IMR-90 (cell line): Measurements from ENCODE around the gene FOXP1. TPM values are rescaled to one million over a fixed set of nuclear protein-coding genes. Genes with fewer than 3 reads are reported as not detected.

Source experiments
- ATAC-seq: fragments of 200-7000 bp; cut with Tn5 transposase; 2 replicates; pipeline ENCODE4 v1.9.1; 2020; ENCODE audit warnings: low read depth, mild to moderate bottlenecking, moderate library complexity
- BruUV-seq: library from RNA; stranded (reverse); fragments of 400-500 nt; replicated peaks from 2 replicates; lab custom pipeline; 2021; lab: Mats Ljungman, UMichigan
- CTCF ChIA-PET: fragments of 300-600 bp; formaldehyde crosslinking; extraction: SDS; loops from one replicate; lab custom pipeline; 2021; ENCODE audit warnings: antibody characterized with exemption; lab: Yijun Ruan, JAX
- POLR2A ChIA-PET: fragments of 300-600 bp; sonication (Branson Sonifier 250); formaldehyde crosslinking; loops from one replicate; lab custom pipeline; 2022; ENCODE audit warnings: antibody characterized with exemption; ENCODE audit not compliant: unreplicated experiment; lab: Charles Lee
- DNase-seq: peaks from one replicate; pipeline ENCODE4 v3.0.0; 2013
- H2AFZ ChIP-seq: replicated peaks from 2 replicates; pipeline ENCODE3; 2013; ENCODE audit warnings: low read length, mild to moderate bottlenecking; ENCODE audit not compliant: poor library complexity
- H2AK5ac ChIP-seq: 2 replicates; pipeline ENCODE4 v1.6.1; 2013; ENCODE audit warnings: low read depth, low read length, inconsistent platforms
- H2AK9ac ChIP-seq: replicated peaks from 2 replicates; pipeline ENCODE3; 2013; ENCODE audit warnings: mild to moderate bottlenecking, low read depth, low read length, moderate library complexity; ENCODE audit not compliant: poor library complexity
- H2BK120ac ChIP-seq: 2 replicates; pipeline ENCODE4 v1.6.1; 2013; ENCODE audit warnings: low read depth, low read length, inconsistent platforms
- H2BK15ac ChIP-seq: 3 replicates; pipeline ENCODE4 v1.6.1; 2013; ENCODE audit warnings: low read depth, low read length, inconsistent platforms
- H2BK20ac ChIP-seq: 2 replicates; pipeline ENCODE4 v1.6.1; 2013; ENCODE audit warnings: low read depth, mild to moderate bottlenecking, inconsistent platforms, low read length, moderate library complexity
- H2BK5ac ChIP-seq: 2 replicates; pipeline ENCODE4 v1.6.1; 2013; ENCODE audit warnings: mild to moderate bottlenecking, low read depth, low read length, inconsistent platforms; ENCODE audit not compliant: poor library complexity, severe bottlenecking
- H3K14ac ChIP-seq: replicated peaks from 2 replicates; pipeline ENCODE4 v1.6.1; 2013; ENCODE audit warnings: low read depth, low read length, inconsistent platforms
- H3K18ac ChIP-seq: 2 replicates; pipeline ENCODE4 v1.6.1; 2013; ENCODE audit warnings: low read depth, low read length, control low read depth
- H3K23ac ChIP-seq: 2 replicates; pipeline ENCODE4 v1.6.1; 2013; ENCODE audit warnings: low read depth, low read length, inconsistent platforms
- H3K27ac ChIP-seq: 2 replicates; pipeline ENCODE4 v1.5.1; 2013; ENCODE audit warnings: mild to moderate bottlenecking, control low read depth, low read length; ENCODE audit not compliant: insufficient read depth
- H3K27me3 ChIP-seq: 2 replicates; pipeline ENCODE4 v1.6.1; 2013; ENCODE audit warnings: low read length; ENCODE audit not compliant: control insufficient read depth, insufficient read depth
- H3K36me3 ChIP-seq: 2 replicates; pipeline ENCODE4 v1.6.1; 2013; ENCODE audit warnings: low read length, mixed read lengths; ENCODE audit not compliant: control insufficient read depth, insufficient read depth
- H3K4ac ChIP-seq: 2 replicates; pipeline ENCODE4 v1.6.1; 2013; ENCODE audit warnings: low read depth, low read length, inconsistent platforms
- H3K4me1 ChIP-seq: 2 replicates; pipeline ENCODE4 v1.6.1; 2013; ENCODE audit warnings: low read length, mixed read lengths; ENCODE audit not compliant: control insufficient read depth, insufficient read depth
- H3K4me2 ChIP-seq: 2 replicates; pipeline ENCODE4 v1.6.1; 2013; ENCODE audit warnings: low read depth, mild to moderate bottlenecking, control low read depth, low read length, moderate library complexity
- H3K4me3 ChIP-seq: 2 replicates; pipeline ENCODE4 v1.5.1; 2013; ENCODE audit warnings: low read depth, mild to moderate bottlenecking, control low read depth, low read length, moderate library complexity; ENCODE audit not compliant: insufficient read depth
- H3K56ac ChIP-seq: 2 replicates; pipeline ENCODE4 v1.6.1; 2013; ENCODE audit warnings: low read length, inconsistent platforms; ENCODE audit not compliant: insufficient read depth; ENCODE audit errors: extremely low read depth
- H3K79me1 ChIP-seq, 2 experiments: 2 replicates each; pipeline ENCODE4 v1.6.1; 2013; ENCODE audit warnings: low read length in 2 of 2, inconsistent platforms in 1 of 2, low read depth in 1 of 2
- H3K9ac ChIP-seq: 2 replicates; pipeline ENCODE4 v1.6.1; 2013; ENCODE audit warnings: low read depth, low read length, control low read depth
- H3K9me1 ChIP-seq: 2 replicates; pipeline ENCODE4 v1.6.1; 2013; ENCODE audit warnings: low read length, inconsistent platforms; ENCODE audit not compliant: insufficient read depth
- H3K9me3 ChIP-seq: 2 replicates; pipeline ENCODE4 v1.6.1; 2013; ENCODE audit warnings: low read length; ENCODE audit not compliant: control insufficient read depth, insufficient read depth
- H4K20me1 ChIP-seq: 2 replicates; pipeline ENCODE4 v1.6.1; 2013; ENCODE audit warnings: low read length, inconsistent platforms; ENCODE audit not compliant: insufficient read depth
- H4K5ac ChIP-seq: 2 replicates; pipeline ENCODE4 v1.6.1; 2013; ENCODE audit warnings: mild to moderate bottlenecking, low read depth, low read length, control low read depth
- H4K8ac ChIP-seq, 2 experiments: 2 replicates each; pipeline ENCODE4 v1.6.1; 2013; ENCODE audit warnings: low read depth in 2 of 2, low read length in 2 of 2, control low read depth in 1 of 2, inconsistent platforms in 1 of 2
- H4K91ac ChIP-seq: 2 replicates; pipeline ENCODE4 v1.6.1; 2013; ENCODE audit warnings: low read depth, low read length, inconsistent platforms; ENCODE audit not compliant: insufficient read depth
- BHLHE40 ChIP-seq: fragments of 150-350 bp; IDR thresholded peaks from 2 replicates; pipeline ENCODE4 v1.6.1; 2016; ENCODE audit warnings: mild to moderate bottlenecking, low read depth, low read length
- CEBPB ChIP-seq: IDR thresholded peaks from 2 replicates; pipeline ENCODE4 v1.6.1; 2012; ENCODE audit warnings: low read depth, low read length, improper control_type of control experiment
- CHD1 ChIP-seq: IDR thresholded peaks from 2 replicates; pipeline ENCODE4 v1.6.1; 2012; ENCODE audit warnings: low read depth, low read length, improper control_type of control experiment
- FOS ChIP-seq: fragments of 150-350 bp; IDR thresholded peaks from 2 replicates; pipeline ENCODE4 v1.6.1; 2016; ENCODE audit warnings: low read depth, low read length
- MXI1 ChIP-seq: IDR thresholded peaks from 2 replicates; pipeline ENCODE4 v1.6.1; 2012; ENCODE audit warnings: low read depth, mild to moderate bottlenecking, low read length, moderate library complexity, borderline replicate concordance
- NFE2L2 ChIP-seq: fragments of 150-350 bp; IDR thresholded peaks from 2 replicates; pipeline ENCODE4 v1.6.1; 2016; ENCODE audit warnings: low read depth, mild to moderate bottlenecking, low read length
- POLR2A ChIP-seq: IDR thresholded peaks from 2 replicates; pipeline ENCODE4 v1.6.1; 2012; ENCODE audit warnings: mild to moderate bottlenecking, low read depth, low read length
- RAD21 ChIP-seq: IDR thresholded peaks from 2 replicates; pipeline ENCODE4 v1.6.1; 2012; ENCODE audit warnings: low read length, improper control_type of control experiment
- RCOR1 ChIP-seq: IDR thresholded peaks from 2 replicates; pipeline ENCODE4 v1.6.1; 2012; ENCODE audit warnings: mild to moderate bottlenecking, low read length, improper control_type of control experiment; ENCODE audit not compliant: insufficient replicate concordance
- RFX5 ChIP-seq: IDR thresholded peaks from 2 replicates; pipeline ENCODE4 v1.8.0; 2012; ENCODE audit warnings: low read depth, mild to moderate bottlenecking, low read length, moderate library complexity
- SMC3 ChIP-seq: fragments of 150-350 bp; IDR thresholded peaks from 2 replicates; pipeline ENCODE4 v1.6.1; 2016; ENCODE audit warnings: low read depth, mild to moderate bottlenecking, antibody characterized with exemption, low read length, moderate library complexity
- WGBS, 2 experiments: methylation state at CpG; one replicate each; pipeline versions ENCODE4 v1.1.5 to v1.1.7; 2013; ENCODE audit warnings: missing lambda C conversion rate in 2 of 2; ENCODE audit not compliant: insufficient read length in 1 of 2; ENCODE audit errors: extremely low coverage in 2 of 2; 5-methylcytosine and 5-hydroxymethylcytosine counted together
- dilution Hi-C: fragments of 300-500 bp; cut with HindIII; formaldehyde crosslinking; loops from one replicate; pipeline ENCODE4 v1.14.3; 2018; ENCODE audit warnings: low sequenced_read_pairs; ENCODE audit not compliant: unreplicated experiment
- in situ Hi-C: fragments of 300-500 bp; cut with MboI; formaldehyde crosslinking; loops from 3 replicates; pipeline ENCODE4 v1.14.3; 2019; ENCODE audit warnings: low sequenced_read_pairs, inconsistent platforms, mixed read lengths
- intact Hi-C: fragments of 100-400 bp; cut with micrococcal nuclease; formaldehyde crosslinking; loops from 2 replicates; pipeline ENCODE4 v1.10.0; 2022
- polyA plus RNA-seq, 3 experiments: library from polyadenylated mRNA; depleted of rRNA; stranded (reverse); fragments of >200 nt; gene quantifications; 2 replicates each; pipeline ENCODE4 v1.2.3, GENCODE V29; 2012; ENCODE audit warnings: low replicate concordance in 1 of 3
- total RNA-seq: library from RNA; depleted of rRNA; stranded (reverse); fragments of >200 nt; gene quantifications from 2 replicates; pipeline ENCODE4 v1.2.3, GENCODE V29; 2012
- TF ChIP-seq, protein P1 (sequence below): conservative IDR thresholded peaks from 2 replicates; pipeline ENCODE4 v1.5.1; 2012; ENCODE audit warnings: mild to moderate bottlenecking, low read depth, low read length, improper control_type of control experiment
- TF ChIP-seq, protein P2 (sequence below): fragments of 150-350 bp; IDR thresholded peaks from 2 replicates; pipeline ENCODE4 v1.6.1; 2017; ENCODE audit warnings: mild to moderate bottlenecking, antibody characterized with exemption, low read length, low read depth

Gene FOXP1
- total and polyA plus RNA-seq, 2 of the 4 experiments (the other 2 are of a cell fraction), result 37.0 to 132 TPM

DNA sequence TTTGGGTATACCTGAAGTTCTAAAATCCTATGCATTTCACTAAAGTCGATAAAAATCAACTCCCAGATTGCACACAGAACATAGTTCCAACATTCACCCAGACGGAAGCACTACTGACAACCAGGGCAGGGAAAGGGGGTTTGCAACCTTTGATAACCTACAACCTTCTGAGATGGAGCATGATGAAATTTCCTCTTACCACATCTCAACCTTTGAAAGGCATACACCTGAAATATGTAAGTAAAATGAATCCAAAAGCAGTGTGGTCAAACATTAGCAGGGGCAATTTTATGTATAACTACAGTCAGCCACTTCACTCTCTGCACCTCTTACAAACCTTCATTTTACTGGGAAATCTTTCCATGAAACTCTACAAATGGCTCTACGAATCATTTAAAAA is 184.1 kb downstream of the FOXP1 start:
- no peak overlapping the region for H2BK5ac ChIP-seq
- H3K4ac ChIP-seq, result no peak overlapping the region
- no peak overlapping the region for H3K4me3 ChIP-seq
- ATAC-seq (no peak), DNase-seq (no peak)
- no peak overlapping the region for H3K4me2 ChIP-seq
- no TSS peak for BruUV-seq
- no peak overlapping the region for H4K91ac ChIP-seq
- ChIA-PET POLR2A (no interaction called here), CTCF (no interaction called here)
- H3K79me1 ChIP-seq, result peaks cover 14 to 36% of the 10 kb centered on the region in 2 experiments
- H3K4me1 ChIP-seq, result peaks cover 6% of the 10 kb centered on the region
- no peak overlapping the region for H3K23ac ChIP-seq
- H3K56ac ChIP-seq, result no peak overlapping the region
- H3K18ac ChIP-seq, result no peak overlapping the region
- no peak overlapping the region for H2BK20ac ChIP-seq
- in situ Hi-C loops, result no loop called here
- H4K5ac ChIP-seq, result no peak overlapping the region
- H2AFZ ChIP-seq, result no peak overlapping the region
- no peaks in the 10 kb centered on the region for H3K27me3 ChIP-seq
- H3K9me1 ChIP-seq, result peaks cover 8% of the 10 kb centered on the region
- no peak overlapping the region for H3K14ac ChIP-seq
- no peak overlapping the region for H2AK5ac ChIP-seq
- no peaks in the 10 kb centered on the region for H3K36me3 ChIP-seq
- dilution Hi-C loops, result no loop called here
- no peaks in the 10 kb centered on the region for H3K9me3 ChIP-seq
- H3K27ac ChIP-seq, result no peak overlapping the region
- H2BK15ac ChIP-seq, result no peak overlapping the region
- H3K9ac ChIP-seq, result no peak overlapping the region
- H2AK9ac ChIP-seq, result no peak overlapping the region
- TF ChIP-seq RCOR1 (no peak), FOS (no peak), RAD21 (no peak), RFX5 (no peak), POLR2A (no peak), SMC3 (no peak), CHD1 (no peak), CEBPB (no peak), NFE2L2 (no peak), BHLHE40 (no peak), MXI1 (no peak)
- TF ChIP-seq, protein P1, sequence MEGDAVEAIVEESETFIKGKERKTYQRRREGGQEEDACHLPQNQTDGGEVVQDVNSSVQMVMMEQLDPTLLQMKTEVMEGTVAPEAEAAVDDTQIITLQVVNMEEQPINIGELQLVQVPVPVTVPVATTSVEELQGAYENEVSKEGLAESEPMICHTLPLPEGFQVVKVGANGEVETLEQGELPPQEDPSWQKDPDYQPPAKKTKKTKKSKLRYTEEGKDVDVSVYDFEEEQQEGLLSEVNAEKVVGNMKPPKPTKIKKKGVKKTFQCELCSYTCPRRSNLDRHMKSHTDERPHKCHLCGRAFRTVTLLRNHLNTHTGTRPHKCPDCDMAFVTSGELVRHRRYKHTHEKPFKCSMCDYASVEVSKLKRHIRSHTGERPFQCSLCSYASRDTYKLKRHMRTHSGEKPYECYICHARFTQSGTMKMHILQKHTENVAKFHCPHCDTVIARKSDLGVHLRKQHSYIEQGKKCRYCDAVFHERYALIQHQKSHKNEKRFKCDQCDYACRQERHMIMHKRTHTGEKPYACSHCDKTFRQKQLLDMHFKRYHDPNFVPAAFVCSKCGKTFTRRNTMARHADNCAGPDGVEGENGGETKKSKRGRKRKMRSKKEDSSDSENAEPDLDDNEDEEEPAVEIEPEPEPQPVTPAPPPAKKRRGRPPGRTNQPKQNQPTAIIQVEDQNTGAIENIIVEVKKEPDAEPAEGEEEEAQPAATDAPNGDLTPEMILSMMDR, result no peak
- TF ChIP-seq, protein P2, sequence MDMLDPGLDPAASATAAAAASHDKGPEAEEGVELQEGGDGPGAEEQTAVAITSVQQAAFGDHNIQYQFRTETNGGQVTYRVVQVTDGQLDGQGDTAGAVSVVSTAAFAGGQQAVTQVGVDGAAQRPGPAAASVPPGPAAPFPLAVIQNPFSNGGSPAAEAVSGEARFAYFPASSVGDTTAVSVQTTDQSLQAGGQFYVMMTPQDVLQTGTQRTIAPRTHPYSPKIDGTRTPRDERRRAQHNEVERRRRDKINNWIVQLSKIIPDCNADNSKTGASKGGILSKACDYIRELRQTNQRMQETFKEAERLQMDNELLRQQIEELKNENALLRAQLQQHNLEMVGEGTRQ, result no peak
- H4K20me1 ChIP-seq, result no peaks in the 10 kb centered on the region; the same call in 1 of the 2 replicates
- H4K8ac ChIP-seq, result no peak overlapping the region
- intact Hi-C loops, result no loop called here
- no CpG with 5 or more reads among the region's 3 CpGs for WGBS, 2 experiments
- H2BK120ac ChIP-seq, result no peak overlapping the region
